ENCODE measurements around the gene ST3GAL4.
"Not testable (repeated sequence)": the region's sequence is repeated elsewhere in the genome, so short reads cannot be mapped to it uniquely, and the experiment has no call there.

Gene ST3GAL4

DNA sequence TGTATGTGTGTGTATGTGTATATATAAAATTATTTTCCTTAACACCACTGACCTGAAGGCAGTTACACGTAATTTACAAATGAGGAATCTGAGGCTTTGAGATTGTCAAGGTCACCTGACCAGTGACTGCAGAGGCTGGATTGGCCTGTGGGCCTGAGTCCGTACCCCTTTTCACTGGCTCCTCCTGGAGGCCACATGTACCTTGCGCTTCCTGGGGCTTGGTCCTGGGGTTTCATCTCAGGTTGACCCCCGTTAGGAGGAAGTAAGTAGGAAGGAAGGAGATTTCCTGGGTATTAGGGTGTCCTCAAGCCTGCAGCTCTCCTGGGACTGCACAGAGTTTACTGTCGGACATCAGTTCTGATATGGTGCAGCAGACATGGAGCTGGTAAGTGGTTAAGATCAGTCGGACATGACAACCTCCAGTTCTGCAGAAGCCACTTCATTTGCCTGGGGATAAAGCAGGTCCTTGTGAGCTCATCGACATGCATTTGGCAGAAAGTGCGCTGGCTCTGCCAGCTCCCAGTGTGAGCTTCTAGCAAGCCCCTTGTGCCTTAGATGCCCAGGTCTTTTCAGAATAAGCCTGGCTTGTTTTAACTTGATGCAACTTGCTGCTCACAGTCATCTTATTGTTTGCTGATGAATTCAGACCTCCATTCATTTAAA, 36.6 kb downstream of the ST3GAL4 start:
- DNase-seq (ENCODE audit: low spot score), result no peak
- peaks cover 47% of the 10 kb centered on the region for H3K4me1 ChIP-seq (ENCODE audit: insufficient read depth, poor library complexity, severe bottlenecking)
- H3K27me3 ChIP-seq (ENCODE audit: insufficient read depth, poor library complexity, severe bottlenecking), result no peaks in the 10 kb centered on the region
- 0 out of 2 replicates have a peak, but pooled peaks cover 3% of the 10 kb centered on the region for H3K36me3 ChIP-seq (ENCODE audit: low read depth)
- peak; percentile 5; the same call in 1 of the 3 replicates for ATAC-seq (ENCODE audit: low read depth)
- no peak overlapping the region for H3K4me3 ChIP-seq (ENCODE audit: severe bottlenecking)
- no peaks in the 10 kb centered on the region for H3K9me3 ChIP-seq (ENCODE audit: severe bottlenecking)
- TF ChIP-seq, protein P1, sequence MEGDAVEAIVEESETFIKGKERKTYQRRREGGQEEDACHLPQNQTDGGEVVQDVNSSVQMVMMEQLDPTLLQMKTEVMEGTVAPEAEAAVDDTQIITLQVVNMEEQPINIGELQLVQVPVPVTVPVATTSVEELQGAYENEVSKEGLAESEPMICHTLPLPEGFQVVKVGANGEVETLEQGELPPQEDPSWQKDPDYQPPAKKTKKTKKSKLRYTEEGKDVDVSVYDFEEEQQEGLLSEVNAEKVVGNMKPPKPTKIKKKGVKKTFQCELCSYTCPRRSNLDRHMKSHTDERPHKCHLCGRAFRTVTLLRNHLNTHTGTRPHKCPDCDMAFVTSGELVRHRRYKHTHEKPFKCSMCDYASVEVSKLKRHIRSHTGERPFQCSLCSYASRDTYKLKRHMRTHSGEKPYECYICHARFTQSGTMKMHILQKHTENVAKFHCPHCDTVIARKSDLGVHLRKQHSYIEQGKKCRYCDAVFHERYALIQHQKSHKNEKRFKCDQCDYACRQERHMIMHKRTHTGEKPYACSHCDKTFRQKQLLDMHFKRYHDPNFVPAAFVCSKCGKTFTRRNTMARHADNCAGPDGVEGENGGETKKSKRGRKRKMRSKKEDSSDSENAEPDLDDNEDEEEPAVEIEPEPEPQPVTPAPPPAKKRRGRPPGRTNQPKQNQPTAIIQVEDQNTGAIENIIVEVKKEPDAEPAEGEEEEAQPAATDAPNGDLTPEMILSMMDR (IDR thresholded peaks at IDR 0.05; ENCODE audit: poor library complexity, severe bottlenecking), result no peak
- H3K27ac ChIP-seq (ENCODE audit: poor library complexity, severe bottlenecking), result peak overlapping the region; percentile 94

DNA sequence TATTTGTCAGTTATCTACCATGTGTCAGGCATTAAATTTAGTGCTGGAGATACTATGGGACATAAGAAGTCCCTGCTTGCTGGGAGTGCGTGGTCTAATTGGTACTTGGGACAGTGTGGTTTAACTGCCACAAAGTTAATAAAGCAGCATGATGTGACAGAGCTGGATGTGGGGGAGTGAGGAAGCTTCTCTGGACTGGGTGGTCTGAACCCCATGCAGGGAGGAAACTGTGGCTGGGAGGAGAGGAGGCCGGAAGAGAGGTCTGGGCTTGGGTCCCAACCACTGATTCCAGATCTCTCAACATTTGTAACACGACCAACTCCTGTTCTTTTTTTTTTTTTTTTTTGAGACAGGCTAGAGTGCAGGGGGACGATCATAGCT, 37.1 kb downstream of the ST3GAL4 start:
- no peak overlapping the region for H3K4me3 ChIP-seq (ENCODE audit: severe bottlenecking)
- 0 out of 2 replicates have a peak, but pooled peaks cover 3% of the 10 kb centered on the region for H3K36me3 ChIP-seq (ENCODE audit: low read depth)
- DNase-seq (ENCODE audit: low spot score) (no peak), ATAC-seq (ENCODE audit: low read depth) (no peak)
- no peaks in the 10 kb centered on the region for H3K27me3 ChIP-seq (ENCODE audit: insufficient read depth, poor library complexity, severe bottlenecking)
- H3K9me3 ChIP-seq (ENCODE audit: severe bottlenecking), result no peaks in the 10 kb centered on the region
- H3K4me1 ChIP-seq (ENCODE audit: insufficient read depth, poor library complexity, severe bottlenecking), result peaks cover 42% of the 10 kb centered on the region
- TF ChIP-seq, protein P1 (IDR thresholded peaks at IDR 0.05; ENCODE audit: poor library complexity, severe bottlenecking), result no peak
- H3K27ac ChIP-seq (ENCODE audit: poor library complexity, severe bottlenecking), result peak overlapping the region; percentile 94

DNA sequence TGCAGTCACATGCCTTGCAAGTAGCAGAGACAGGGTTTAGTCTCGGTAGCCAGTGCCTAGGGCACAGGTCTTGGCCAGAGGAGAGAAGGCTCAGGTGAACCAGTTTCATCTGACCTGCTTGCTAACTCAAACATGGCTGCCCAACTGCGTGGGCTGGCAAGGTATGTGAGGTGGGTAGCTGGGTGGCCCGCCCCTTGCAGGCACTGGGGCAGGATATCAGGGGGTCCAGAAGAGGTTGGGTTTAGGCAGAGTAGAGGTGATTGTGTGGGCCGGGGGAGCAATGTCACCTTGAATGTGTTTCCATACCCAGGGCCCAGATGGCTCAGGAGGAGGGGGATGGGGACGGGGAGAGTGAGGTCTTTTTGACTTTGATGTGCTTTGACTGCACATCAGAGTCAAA, 37.7 kb downstream of the ST3GAL4 start:
- Histone ChIP-seq H3K27me3 (ENCODE audit: insufficient read depth, poor library complexity, severe bottlenecking) (no peaks in the 10 kb centered on the region), H3K4me3 (ENCODE audit: severe bottlenecking) (no peak overlapping the region), H3K27ac (ENCODE audit: poor library complexity, severe bottlenecking) (peak overlapping the region; percentile 94), H3K36me3 (ENCODE audit: low read depth) (0 out of 2 replicates have a peak, but pooled peaks cover 3% of the 10 kb centered on the region), H3K9me3 (ENCODE audit: severe bottlenecking) (no peaks in the 10 kb centered on the region), H3K4me1 (ENCODE audit: insufficient read depth, poor library complexity, severe bottlenecking) (peaks cover 37% of the 10 kb centered on the region)
- DNase-seq (ENCODE audit: low spot score) (peak; percentile 38), ATAC-seq (ENCODE audit: low read depth) (no peak)
- TF ChIP-seq, protein P1 (IDR thresholded peaks at IDR 0.05; ENCODE audit: poor library complexity, severe bottlenecking), result no peak

DNA sequence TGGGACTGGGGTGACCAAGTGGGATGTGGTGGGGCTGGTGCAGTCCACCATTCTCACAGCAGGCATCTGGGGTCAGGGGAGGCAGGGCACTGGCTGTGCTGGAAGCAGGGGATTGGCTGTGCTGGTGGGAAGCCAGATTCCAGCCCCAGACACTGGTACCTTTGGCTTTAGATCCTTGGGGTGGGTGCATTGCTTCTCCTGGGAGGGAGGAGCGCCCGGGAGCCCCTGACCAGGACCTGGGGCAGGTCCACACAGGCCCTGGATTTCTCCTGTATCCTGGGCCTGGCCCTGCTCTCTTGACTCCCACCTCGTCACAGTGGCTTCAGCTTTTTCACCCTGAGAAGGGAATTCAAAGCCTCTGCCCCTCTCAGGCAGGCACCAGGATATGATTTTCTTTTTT, 38.5 kb downstream of the ST3GAL4 start:
- ATAC-seq (ENCODE audit: low read depth) (peak; percentile 26), DNase-seq (ENCODE audit: low spot score) (peak; percentile 55)
- Histone ChIP-seq H3K36me3 (ENCODE audit: low read depth) (0 out of 2 replicates have a peak, but pooled peaks cover 3% of the 10 kb centered on the region), H3K27me3 (ENCODE audit: insufficient read depth, poor library complexity, severe bottlenecking) (no peaks in the 10 kb centered on the region), H3K4me3 (ENCODE audit: severe bottlenecking) (no peak overlapping the region), H3K9me3 (ENCODE audit: severe bottlenecking) (no peaks in the 10 kb centered on the region), H3K4me1 (ENCODE audit: insufficient read depth, poor library complexity, severe bottlenecking) (peaks cover 36% of the 10 kb centered on the region), H3K27ac (ENCODE audit: poor library complexity, severe bottlenecking) (peak overlapping the region; percentile 94)
- TF ChIP-seq, protein P1 (IDR thresholded peaks at IDR 0.05; ENCODE audit: poor library complexity, severe bottlenecking), result no peak

DNA sequence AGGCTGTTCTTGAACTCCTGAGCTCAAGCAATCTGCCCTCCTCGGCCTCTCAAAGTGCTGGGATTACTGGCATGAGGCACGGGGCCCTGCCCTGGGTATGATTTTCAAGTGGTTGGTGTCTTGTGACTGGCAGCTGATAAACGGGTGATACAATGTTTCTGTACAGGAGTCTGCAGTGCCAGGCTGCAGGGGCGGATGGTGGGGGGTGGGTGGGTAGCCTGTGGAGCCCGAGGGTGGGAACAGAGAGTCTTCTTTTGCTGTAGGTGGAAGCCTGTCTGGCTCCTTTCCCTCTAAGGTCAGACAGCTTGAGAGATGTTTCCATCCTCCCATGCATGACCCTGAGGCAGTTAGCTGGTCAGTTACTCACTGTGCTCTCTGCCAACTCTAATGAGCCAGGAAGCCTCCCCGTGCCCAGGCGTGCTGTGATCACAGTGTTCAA, 39.2 kb downstream of the ST3GAL4 start:
- Histone ChIP-seq H3K4me1 (ENCODE audit: insufficient read depth, poor library complexity, severe bottlenecking) (peaks cover 36% of the 10 kb centered on the region), H3K27ac (ENCODE audit: poor library complexity, severe bottlenecking) (peak overlapping the region; percentile 94)
- H3K27me3 ChIP-seq (ENCODE audit: insufficient read depth, poor library complexity, severe bottlenecking); H3K36me3 ChIP-seq (ENCODE audit: low read depth); H3K9me3 ChIP-seq (ENCODE audit: severe bottlenecking); DNase-seq (ENCODE audit: low spot score); H3K4me3 ChIP-seq (ENCODE audit: severe bottlenecking): not testable (repeated sequence)
- ATAC-seq (ENCODE audit: low read depth), result peak; percentile 93

DNA sequence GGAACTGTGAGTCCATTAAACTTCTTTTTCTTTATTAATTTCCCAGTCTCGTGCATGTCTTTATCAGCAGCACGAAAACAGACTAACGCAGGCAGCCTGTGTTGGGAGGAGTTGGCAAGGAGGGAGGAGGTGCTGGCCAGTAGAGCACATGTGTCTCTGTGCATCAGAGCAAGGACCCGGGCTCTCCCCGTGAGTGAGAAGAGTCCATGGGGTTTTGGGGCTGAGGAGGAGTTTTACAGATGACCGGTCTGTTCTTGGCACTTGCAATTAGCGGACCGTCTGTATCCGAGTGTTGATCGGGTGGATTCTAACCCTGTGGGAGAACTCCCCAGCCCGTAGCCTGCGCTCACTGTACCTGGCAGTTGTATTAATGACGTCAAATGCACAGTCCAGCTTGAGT, 40.3 kb downstream of the ST3GAL4 start:
- peaks cover 36% of the 10 kb centered on the region for H3K4me1 ChIP-seq (ENCODE audit: insufficient read depth, poor library complexity, severe bottlenecking)
- ATAC-seq (ENCODE audit: low read depth); H3K27me3 ChIP-seq (ENCODE audit: insufficient read depth, poor library complexity, severe bottlenecking); H3K9me3 ChIP-seq (ENCODE audit: severe bottlenecking); H3K36me3 ChIP-seq (ENCODE audit: low read depth); DNase-seq (ENCODE audit: low spot score); H3K4me3 ChIP-seq (ENCODE audit: severe bottlenecking): not testable (repeated sequence)
- H3K27ac ChIP-seq (ENCODE audit: poor library complexity, severe bottlenecking), result peak overlapping the region; percentile 94

DNA sequence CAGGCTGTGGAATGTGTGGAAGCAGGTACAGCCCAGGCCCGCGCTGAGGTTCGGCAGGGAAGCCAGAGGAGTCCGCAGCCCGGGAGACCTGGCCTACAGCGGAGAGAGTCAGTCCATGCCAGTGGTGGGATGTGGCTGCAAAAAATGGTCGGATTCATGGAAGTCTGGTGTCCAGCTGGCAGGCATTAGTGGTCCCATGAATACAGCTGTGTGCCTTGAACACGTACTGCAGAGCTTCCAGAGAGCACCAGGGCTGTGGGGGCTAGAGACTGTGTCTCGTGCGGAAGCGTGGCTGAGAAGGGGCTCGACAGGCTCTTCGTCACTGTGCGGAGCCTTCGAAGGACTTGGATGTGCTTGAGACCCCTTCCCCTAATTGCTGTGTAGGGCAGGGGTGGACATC, 40.8 kb downstream of the ST3GAL4 start:
- ATAC-seq (ENCODE audit: low read depth); H3K36me3 ChIP-seq (ENCODE audit: low read depth); H3K9me3 ChIP-seq (ENCODE audit: severe bottlenecking); DNase-seq (ENCODE audit: low spot score); H3K4me3 ChIP-seq (ENCODE audit: severe bottlenecking); H3K27ac ChIP-seq (ENCODE audit: poor library complexity, severe bottlenecking); H3K27me3 ChIP-seq (ENCODE audit: insufficient read depth, poor library complexity, severe bottlenecking): not testable (repeated sequence)
- H3K4me1 ChIP-seq (ENCODE audit: insufficient read depth, poor library complexity, severe bottlenecking), result peaks cover 34% of the 10 kb centered on the region
